HEK293 (cell line): ENCODE results near the gene CPNE9.

Experiments used
- CTCF ChIA-PET: fragments of 350-600 bp; formaldehyde crosslinking; extraction: SDS; loops from one replicate; lab custom pipeline; 2021; ENCODE audit warnings: antibody characterized with exemption; lab: Yijun Ruan, JAX
- POLR2A ChIA-PET: fragments of 300-600 bp; formaldehyde crosslinking; extraction: SDS; loops from one replicate; lab custom pipeline; 2020; ENCODE audit warnings: antibody characterized with exemption, inconsistent platforms; lab: Yijun Ruan, JAX
- H3K27ac ChIP-seq: fragments of 200-500 bp; sonication (Bioruptor generic); 2 replicates; pipeline ENCODE4 v1.5.1; 2014; ENCODE audit warnings: low read depth, low read length, control low read depth, inconsistent platforms; ENCODE audit errors: extremely low read depth
- H3K36me3 ChIP-seq, 2 experiments: fragments of 200-500 bp in 1 of 2; sonication (Bioruptor generic) in 1 of 2; 1 replicate in 1 of 2; 2 replicates in 1 of 2; pipeline ENCODE4 v1.5.1; 2014 to 2017; ENCODE audit warnings: inconsistent platforms in 2 of 2, low read length in 2 of 2; ENCODE audit not compliant: control insufficient read depth in 2 of 2, insufficient read depth in 1 of 2
- H3K4me1 ChIP-seq: fragments of 200-500 bp; sonication (Bioruptor generic); 2 replicates; pipeline ENCODE4 v1.5.1; 2014; ENCODE audit warnings: mild to moderate bottlenecking, low read length, inconsistent platforms; ENCODE audit not compliant: control insufficient read depth, insufficient read depth
- H3K4me3 ChIP-seq: 2 replicates; pipeline ENCODE4 v1.5.1; 2011; ENCODE audit warnings: low read depth, mild to moderate bottlenecking, control low read depth, low read length, moderate library complexity
- H3K9me3 ChIP-seq: fragments of 200-500 bp; sonication (Bioruptor generic); 2 replicates; pipeline ENCODE4 v1.5.1; 2014; ENCODE audit warnings: low read depth, low read length, inconsistent platforms; ENCODE audit not compliant: control insufficient read depth, insufficient read depth
- GLIS1 ChIP-seq: fragments of 450-650 bp; formaldehyde crosslinking; IDR thresholded peaks from 2 replicates; pipeline ENCODE4 v1.5.1; 2016; ENCODE audit warnings: missing biosample characterization, missing genetic modification characterization
- HOXA7 ChIP-seq: sonication (generic); formaldehyde crosslinking; IDR thresholded peaks from 2 replicates; pipeline ENCODE4 v1.8.1; 2022; ENCODE audit warnings: missing genetic modification reagents, borderline replicate concordance
- HOXC10 ChIP-seq: sonication (generic); formaldehyde crosslinking; IDR thresholded peaks from 2 replicates; pipeline ENCODE4 v1.8.1; 2023; ENCODE audit warnings: mild to moderate bottlenecking, missing genetic modification reagents
- INSM2 ChIP-seq: fragments of 450-650 bp; formaldehyde crosslinking; IDR thresholded peaks from 2 replicates; pipeline ENCODE4 v1.5.1; 2016; ENCODE audit warnings: missing biosample characterization, missing genetic modification characterization
- KLF7 ChIP-seq: fragments of 450-650 bp; formaldehyde crosslinking; IDR thresholded peaks from 2 replicates; pipeline ENCODE4 v1.5.1; 2016; ENCODE audit warnings: missing biosample characterization, missing genetic modification characterization, borderline replicate concordance
- SCRT2 ChIP-seq: fragments of 450-650 bp; formaldehyde crosslinking; IDR thresholded peaks from 2 replicates; pipeline ENCODE4 v1.5.1; 2016; ENCODE audit warnings: missing biosample characterization, missing genetic modification characterization
- TRIM28 ChIP-seq: IDR thresholded peaks from 2 replicates; pipeline ENCODE4 v1.6.1; 2011; ENCODE audit warnings: low read length, control low read depth, borderline replicate concordance
- ZBTB49 ChIP-seq: fragments of 450-650 bp; formaldehyde crosslinking; IDR thresholded peaks from 2 replicates; pipeline ENCODE4 v1.5.1; 2016; ENCODE audit warnings: missing biosample characterization, missing genetic modification characterization, low read depth
- ZNF10 ChIP-seq: fragments of 450-650 bp; formaldehyde crosslinking; IDR thresholded peaks from 2 replicates; pipeline ENCODE4 v1.5.1; 2017; ENCODE audit warnings: missing biosample characterization, missing genetic modification characterization
- ZNF112 ChIP-seq: fragments of 450-650 bp; formaldehyde crosslinking; IDR thresholded peaks from 2 replicates; pipeline ENCODE4 v1.5.0; 2017; ENCODE audit warnings: missing biosample characterization, missing genetic modification characterization
- ZNF138 ChIP-seq: fragments of 450-650 bp; formaldehyde crosslinking; IDR thresholded peaks from 2 replicates; pipeline ENCODE4 v1.5.1; 2016; ENCODE audit warnings: missing biosample characterization, missing genetic modification characterization, borderline replicate concordance
- ZNF202 ChIP-seq: fragments of 450-650 bp; formaldehyde crosslinking; IDR thresholded peaks from 2 replicates; pipeline ENCODE4 v1.5.1; 2016; ENCODE audit warnings: missing biosample characterization, missing genetic modification characterization, borderline replicate concordance
- ZNF214 ChIP-seq: fragments of 450-650 bp; formaldehyde crosslinking; IDR thresholded peaks from 2 replicates; pipeline ENCODE4 v1.5.1; 2017; ENCODE audit warnings: missing biosample characterization, mild to moderate bottlenecking, missing genetic modification characterization, borderline replicate concordance
- ZNF341 ChIP-seq: fragments of 450-650 bp; formaldehyde crosslinking; IDR thresholded peaks from 2 replicates; pipeline ENCODE4; 2016; ENCODE audit warnings: low read depth, missing biosample characterization, missing genetic modification characterization
- ZNF433 ChIP-seq: fragments of 450-650 bp; formaldehyde crosslinking; IDR thresholded peaks from 2 replicates; pipeline ENCODE4 v1.5.1; 2016; ENCODE audit warnings: missing biosample characterization, missing genetic modification characterization, low read depth
- ZNF501 ChIP-seq: fragments of 450-650 bp; formaldehyde crosslinking; IDR thresholded peaks from 2 replicates; pipeline ENCODE4 v1.5.1; 2016; ENCODE audit warnings: missing biosample characterization, missing genetic modification characterization
- ZNF513 ChIP-seq: fragments of 450-650 bp; IDR thresholded peaks from 2 replicates; pipeline ENCODE4 v1.5.1; 2018; ENCODE audit warnings: missing biosample characterization, missing genetic modification characterization
- ZNF521 ChIP-seq: fragments of 450-650 bp; formaldehyde crosslinking; IDR thresholded peaks from 2 replicates; pipeline ENCODE4 v1.5.1; 2017; ENCODE audit warnings: missing biosample characterization, mild to moderate bottlenecking, missing genetic modification characterization
- ZNF529 ChIP-seq: fragments of 450-650 bp; formaldehyde crosslinking; IDR thresholded peaks from 2 replicates; pipeline ENCODE4 v1.5.1; 2017; ENCODE audit warnings: missing genetic modification characterization, missing biosample characterization; ENCODE audit not compliant: insufficient replicate concordance
- ZNF544 ChIP-seq: fragments of 450-650 bp; formaldehyde crosslinking; IDR thresholded peaks from 2 replicates; pipeline ENCODE4 v1.5.0; 2017; ENCODE audit warnings: missing biosample characterization, missing genetic modification characterization
- ZNF580 ChIP-seq: fragments of 450-650 bp; formaldehyde crosslinking; IDR thresholded peaks from 2 replicates; pipeline ENCODE4 v1.5.1; 2016; ENCODE audit warnings: missing biosample characterization, missing genetic modification characterization
- ZNF658 ChIP-seq: fragments of 450-650 bp; formaldehyde crosslinking; IDR thresholded peaks from 2 replicates; pipeline ENCODE4; 2016; ENCODE audit warnings: missing biosample characterization, missing genetic modification characterization
- ZNF670 ChIP-seq: fragments of 450-650 bp; formaldehyde crosslinking; IDR thresholded peaks from 2 replicates; pipeline ENCODE4 v1.5.1; 2016; ENCODE audit warnings: missing biosample characterization, missing genetic modification characterization, low read depth
- ZNF777 ChIP-seq: fragments of 450-650 bp; formaldehyde crosslinking; IDR thresholded peaks from 2 replicates; pipeline ENCODE4 v1.5.1; 2017; ENCODE audit warnings: missing biosample characterization, missing genetic modification characterization, borderline replicate concordance
- ZNF792 ChIP-seq: fragments of 450-650 bp; formaldehyde crosslinking; IDR thresholded peaks from 2 replicates; pipeline ENCODE4 v1.5.1; 2016; ENCODE audit warnings: missing biosample characterization, missing genetic modification characterization

The CPNE9 gene

GRCh38 chr3:9669720-9670432, 33.8 kb upstream of the CPNE9 start:
- Histone ChIP-seq H3K9me3 (no peaks in the 10 kb centered on the region), H3K36me3 (peaks cover 36 to 86% of the 10 kb centered on the region in 2 experiments), H3K27ac (no peak overlapping the region), H3K4me3 (no peak overlapping the region)
- TF ChIP-seq ZNF777 (no peak), ZNF112 (tag by site-specific recombination) (no peak), HOXC10 (CRISPR knock-in tag) (no peak), ZNF433 (tag by site-specific recombination) (no peak), ZNF658 (no peak), ZNF529 (tag by site-specific recombination) (no peak), ZNF521 (tag by site-specific recombination) (no peak), ZNF792 (tag by site-specific recombination) (no peak), ZBTB49 (tag by site-specific recombination) (no peak), TRIM28 (no peak), ZNF544 (tag by site-specific recombination) (no peak), ZNF341 (tag by site-specific recombination) (no peak), SCRT2 (tag by site-specific recombination) (no peak), ZNF202 (tag by site-specific recombination) (no peak), ZNF513 (no peak), ZNF138 (tag by site-specific recombination) (no peak), INSM2 (tag by site-specific recombination) (no peak), HOXA7 (CRISPR knock-in tag) (no peak)
- TF ChIP-seq, all 188 proteins: peak for 0
- ChIA-PET POLR2A (interaction anchor here (1.1 kb wide), 1 partner anchor 21 kb away, joined by 3 read pairs; no protein-coding TSS in a partner anchor), CTCF (no interaction called here)
- no peaks in the 10 kb centered on the region for H3K4me1 ChIP-seq

- ChIA-PET POLR2A (no interaction called here), CTCF (interaction anchor here (0.7 kb wide), 1 partner anchor 311 kb away, joined by 3 read pairs; no protein-coding TSS in a partner anchor)
- no peaks in the 10 kb centered on the region for H3K4me1 ChIP-seq
- H3K36me3 ChIP-seq, result peaks cover 22 to 95% of the 10 kb centered on the region in 2 experiments
- H3K4me3 ChIP-seq, result no peak overlapping the region
- no peaks in the 10 kb centered on the region for H3K9me3 ChIP-seq
- no peak overlapping the region for H3K27ac ChIP-seq
- TF ChIP-seq ZNF10 (tag by site-specific recombination), result no peak
- TF ChIP-seq ZNF214 (tag by site-specific recombination), result no peak
- TF ChIP-seq ZNF670 (tag by site-specific recombination), result no peak
- no peak for TF ChIP-seq GLIS1
- no peak for TF ChIP-seq ZNF501 (tag by site-specific recombination)
- TF ChIP-seq KLF7 (tag by site-specific recombination), result no peak
- TF ChIP-seq ZNF580 (tag by site-specific recombination), result no peak
Observed at GRCh38 chr3:9673082-9673481, 30.6 kb upstream of the CPNE9 start.
